Erythroblast (primary cell): Measurements from ENCODE around the gene ADAM23.

Source experiments
- GATA1 ChIP-seq: IDR thresholded peaks from 2 replicates; pipeline ENCODE4 v1.6.1; 2011; ENCODE audit warnings: low read depth, mild to moderate bottlenecking, control low read depth, low read length, moderate library complexity
- POLR2A ChIP-seq: IDR thresholded peaks from 2 replicates; pipeline ENCODE4 v1.6.1; 2011; ENCODE audit warnings: mild to moderate bottlenecking, low read length

GRCh38 chr2:206540757-206541156 lies 97.4 kb downstream of the ADAM23 start:
- TF ChIP-seq POLR2A: no peak
- no peak for TF ChIP-seq GATA1
